Spleen (tissue), 11 donors: ENCODE measurements around the gene HDHD3. TPM values are rescaled to one million over a fixed set of nuclear protein-coding genes. Genes with fewer than 3 reads are reported as not detected.
A peak's percentile ranks its signal among the peaks of the same experiment; 100 is the strongest.

Source experiments
- DNase-seq: peaks from one replicate; pipeline ENCODE4 v3.0.0-alpha.2; 2020
- H3K27ac ChIP-seq, 8 donors: fragments of 200-600 bp; sonication (generic) in 7 of 8; 1 replicate in 4 of 8; 2 replicates in 4 of 8; pipeline versions ENCODE4 v1.5.0 to v1.8.0; 2016 to 2021; ENCODE audit warnings: inconsistent platforms in 4 of 8, mild to moderate bottlenecking in 4 of 8, moderate library complexity in 1 of 8
- H3K27me3 ChIP-seq, 7 donors: fragments of 200-600 bp; sonication (generic) in 6 of 7; replicated peaks in 1 of 7; 1 replicate in 4 of 7; 2 replicates in 3 of 7; pipeline versions ENCODE4 v1.5.0 to v1.8.0; 2016 to 2021; ENCODE audit warnings: inconsistent platforms in 3 of 7, mild to moderate bottlenecking in 1 of 7
- H3K36me3 ChIP-seq, 6 donors: fragments of 200-600 bp; sonication (generic) in 5 of 6; 1 replicate in 4 of 6; 2 replicates in 2 of 6; pipeline versions ENCODE4 v1.5.0 to v1.8.0; 2016 to 2021; ENCODE audit warnings: inconsistent platforms in 2 of 6
- H3K4me1 ChIP-seq, 6 donors: fragments of 200-600 bp; sonication (generic) in 5 of 6; 1 replicate in 3 of 6; 2 replicates in 3 of 6; pipeline versions ENCODE4 v1.5.0 to v1.8.0; 2016 to 2021; ENCODE audit warnings: inconsistent platforms in 3 of 6
- H3K4me3 ChIP-seq, 8 donors: fragments of 200-600 bp; sonication (generic) in 7 of 8; 1 replicate in 4 of 8; 2 replicates in 4 of 8; pipeline versions ENCODE4 v1.5.0 to v1.8.0; 2016 to 2021; ENCODE audit warnings: inconsistent platforms in 4 of 8, mild to moderate bottlenecking in 4 of 8, moderate library complexity in 2 of 8
- H3K9me3 ChIP-seq, 8 donors: fragments of 200-600 bp; sonication (generic) in 7 of 8; 1 replicate in 4 of 8; 2 replicates in 4 of 8; pipeline versions ENCODE4 v1.5.0 to v1.8.0; 2016 to 2021; ENCODE audit warnings: inconsistent platforms in 4 of 8
- POLR2A ChIP-seq, 3 donors: fragments of 450-650 bp; IDR thresholded peaks; one replicate each; pipeline ENCODE4 v1.5.1; 2017; ENCODE audit warnings: antibody characterized with exemption in 3 of 3, mild to moderate bottlenecking in 1 of 3
- POLR2AphosphoS5 ChIP-seq, 3 donors: sonication (generic); formaldehyde crosslinking; IDR thresholded peaks; one replicate each; pipeline ENCODE4 v1.5.1; 2017; ENCODE audit warnings: antibody characterized with exemption in 3 of 3
- WGBS, 5 donors: extraction: QIAGEN DNeasy Blood & Tissue Kit in 3 of 5; methylation state at CpG; one replicate each; pipeline versions ENCODE4 v1.1.5 to v1.1.7; 2013 to 2018; 5-methylcytosine and 5-hydroxymethylcytosine counted together
- intact Hi-C: fragments of 100-400 bp; cut with DNase I; formaldehyde crosslinking; loops from one replicate; pipeline ENCODE4 v1.15.0; 2023; ENCODE audit warnings: low total_unique reads
- polyA plus RNA-seq, 3 donors: library from polyadenylated mRNA; stranded (reverse); fragments of 200-250 nt; gene quantifications; one replicate each; pipeline ENCODE4 v1.2.1, GENCODE V29; 2013
- total RNA-seq, 7 donors: library from RNA; depleted of rRNA in 3 of 7; stranded (reverse); fragments of >200 nt in 3 of 7; fragmentation: NEBNext Ultra II Directional in 4 of 7; extraction: Animal tissue kit (Norgen Biotek cat#: 25700) in 4 of 7; gene quantifications; one replicate each; pipeline versions ENCODE4 v1.1.0 to v1.2.1, GENCODE V29; 2016 to 2021
- TF ChIP-seq, protein P1 (sequence below), 11 experiments: fragments of 200-600 bp in 7 of 11; fragments of 450-650 bp in 4 of 11; sonication (generic) in 4 of 11; IDR thresholded peaks in 8 of 11; conservative IDR thresholded peaks in 3 of 11; 1 replicate in 7 of 11; 2 replicates in 4 of 11; pipeline versions ENCODE4 v1.4.0 to v1.8.0; 2016 to 2021; ENCODE audit warnings: antibody characterized with exemption in 11 of 11, inconsistent platforms in 4 of 11, mild to moderate bottlenecking in 1 of 11
- donor health status: healthy with polysubstance abuse.
- donor health status: DM: no; HTN: no; CAD: no; lungs with moderate emphysema.
- donor health status: DM: no; HTN: no; CAD: no.
- donor health status: Bipolar disorder and iron deficiency.
- donor health status: healthy.
- donor health status: DM: no; HTN: no; CAD: no.
- donor health status: DM: yes; HTN: yes; CAD: no.

Gene HDHD3
- total and polyA plus RNA-seq, 10 donors = 13.5 to 38.3 (median 17.6) TPM

GRCh38 chr9:113349445-113350094 is 27.2 kb downstream of the HDHD3 start, which contains the start of gene BSPRY:
TSS of gene BSPRY (plus strand) at chr9:113349541. CDS start at chr9:113349580, 39 bp downstream.
- Histone ChIP-seq H3K4me1 (peaks cover 10 to 27% (median 23%) of the 10 kb centered on the region in 6 donors), H3K36me3 (no peaks in the 10 kb centered on the region), H3K27ac (peak within 1 kb of the TSS in 1 of 8 donors; percentile 33), H3K4me3 (peak within 1 kb of the TSS; percentile 37 to 87 (median 56)), H3K27me3 (peaks cover 0 to 31% (median 10%) of the 10 kb centered on the region in 7 donors), H3K9me3 (no peaks in the 10 kb centered on the region)
- TF ChIP-seq, protein P1, sequence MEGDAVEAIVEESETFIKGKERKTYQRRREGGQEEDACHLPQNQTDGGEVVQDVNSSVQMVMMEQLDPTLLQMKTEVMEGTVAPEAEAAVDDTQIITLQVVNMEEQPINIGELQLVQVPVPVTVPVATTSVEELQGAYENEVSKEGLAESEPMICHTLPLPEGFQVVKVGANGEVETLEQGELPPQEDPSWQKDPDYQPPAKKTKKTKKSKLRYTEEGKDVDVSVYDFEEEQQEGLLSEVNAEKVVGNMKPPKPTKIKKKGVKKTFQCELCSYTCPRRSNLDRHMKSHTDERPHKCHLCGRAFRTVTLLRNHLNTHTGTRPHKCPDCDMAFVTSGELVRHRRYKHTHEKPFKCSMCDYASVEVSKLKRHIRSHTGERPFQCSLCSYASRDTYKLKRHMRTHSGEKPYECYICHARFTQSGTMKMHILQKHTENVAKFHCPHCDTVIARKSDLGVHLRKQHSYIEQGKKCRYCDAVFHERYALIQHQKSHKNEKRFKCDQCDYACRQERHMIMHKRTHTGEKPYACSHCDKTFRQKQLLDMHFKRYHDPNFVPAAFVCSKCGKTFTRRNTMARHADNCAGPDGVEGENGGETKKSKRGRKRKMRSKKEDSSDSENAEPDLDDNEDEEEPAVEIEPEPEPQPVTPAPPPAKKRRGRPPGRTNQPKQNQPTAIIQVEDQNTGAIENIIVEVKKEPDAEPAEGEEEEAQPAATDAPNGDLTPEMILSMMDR (IDR thresholded peaks at IDR 0.05 in 8 of 11, conservative IDR thresholded peaks at IDR 0.05 in 3 of 11) = no peak
- TF ChIP-seq POLR2A (IDR thresholded peaks at IDR 0.05) = no peak
- TF ChIP-seq POLR2AphosphoS5 (IDR thresholded peaks at IDR 0.05) = no peak
- intact Hi-C loops = no loop called here
- DNase-seq = peak; percentile 85
- 0 to 5% (median 2%) methylated on average over 15 to 71 of the region's 71 CpGs for WGBS, 5 donors

DNA sequence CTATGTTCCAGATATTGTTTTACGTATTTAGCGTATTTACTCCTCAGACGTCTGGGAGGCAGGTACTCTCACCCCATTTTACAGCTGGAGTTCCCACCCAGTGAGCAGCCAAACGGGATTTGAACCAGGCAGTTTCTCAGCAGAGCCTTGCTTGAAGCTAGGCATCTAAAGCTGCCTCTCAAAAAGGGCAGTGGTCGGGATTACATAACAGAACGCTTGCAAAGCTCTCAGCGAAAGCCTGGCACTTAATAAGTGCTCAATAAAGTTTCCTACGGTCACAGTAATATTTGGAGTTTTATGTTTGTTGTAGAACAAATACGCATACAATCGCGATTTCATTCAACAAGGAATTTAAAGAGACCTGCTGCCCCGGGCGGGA is 27.7 kb downstream of the HDHD3 start:
- intact Hi-C loops = no loop called here
- TF ChIP-seq, protein P1 (IDR thresholded peaks at IDR 0.05 in 8 of 11, conservative IDR thresholded peaks at IDR 0.05 in 3 of 11) = no peak
- TF ChIP-seq POLR2AphosphoS5 (IDR thresholded peaks at IDR 0.05) (no peak), POLR2A (IDR thresholded peaks at IDR 0.05) (no peak)
- no peaks in the 10 kb centered on the region for H3K9me3 ChIP-seq
- H3K27ac ChIP-seq = no peak overlapping the region
- H3K36me3 ChIP-seq = no peaks in the 10 kb centered on the region
- H3K4me1 ChIP-seq = peaks cover 10 to 27% (median 23%) of the 10 kb centered on the region in 6 donors
- peak overlapping the region in 7 of 8 donors; percentile 54 to 87 (median 57) for H3K4me3 ChIP-seq
- peaks cover 0 to 31% (median 10%) of the 10 kb centered on the region in 7 donors for H3K27me3 ChIP-seq
- WGBS, 5 donors = 25 to 30% (median 27%) methylated on average over 13 of the region's 13 CpGs
- DNase-seq = no peak

GRCh38 chr9:113348437-113348836 is 28.3 kb downstream of the HDHD3 start:
- Histone ChIP-seq H3K4me3 (no peak overlapping the region), H3K9me3 (no peaks in the 10 kb centered on the region), H3K4me1 (peaks cover 10 to 27% (median 23%) of the 10 kb centered on the region in 6 donors), H3K27me3 (peaks cover 0 to 31% (median 10%) of the 10 kb centered on the region in 7 donors), H3K36me3 (no peaks in the 10 kb centered on the region), H3K27ac (no peak overlapping the region)
- TF ChIP-seq POLR2A (IDR thresholded peaks at IDR 0.05) (no peak), POLR2AphosphoS5 (IDR thresholded peaks at IDR 0.05) (no peak)
- TF ChIP-seq, protein P1 (IDR thresholded peaks at IDR 0.05 in 8 of 11, conservative IDR thresholded peaks at IDR 0.05 in 3 of 11) = no peak
- 86 to 94% (median 89%) methylated on average over 3 of the region's 3 CpGs for WGBS, 5 donors
- intact Hi-C loops = no loop called here
- no peak for DNase-seq

GRCh38 chr9:113345671-113346070 is 31.1 kb downstream of the HDHD3 start:
- no peak for DNase-seq
- Histone ChIP-seq H3K9me3 (no peaks in the 10 kb centered on the region), H3K36me3 (no peaks in the 10 kb centered on the region), H3K4me1 (peaks cover 8 to 22% (median 17%) of the 10 kb centered on the region in 6 donors), H3K27me3 (peaks cover 0 to 20% (median 10%) of the 10 kb centered on the region in 7 donors), H3K27ac (no peak overlapping the region), H3K4me3 (no peak overlapping the region)
- WGBS, 5 donors = 0 to 83% (median 44%) methylated on average over 1 of the region's 1 CpG
- TF ChIP-seq, protein P1 (IDR thresholded peaks at IDR 0.05 in 8 of 11, conservative IDR thresholded peaks at IDR 0.05 in 3 of 11) = no peak
- TF ChIP-seq POLR2AphosphoS5 (IDR thresholded peaks at IDR 0.05) (no peak), POLR2A (IDR thresholded peaks at IDR 0.05) (no peak)
- intact Hi-C loops = no loop called here
